Lower leg skin (tissue), 4 donors: Measurements from ENCODE around the gene RAB11FIP5. TPM values are rescaled to one million over a fixed set of nuclear protein-coding genes. Genes with fewer than 3 reads are reported as not detected.

Experiments used
- DNase-seq, 2 donors: peaks; one replicate each; pipeline ENCODE4 v3.0.0-alpha.2; 2019; ENCODE audit warnings: low spot score in 2 of 2
- H3K4me3 ChIP-seq: fragments of 200-600 bp; sonication (generic); 2 replicates; pipeline ENCODE4 v1.5.1; 2017; ENCODE audit warnings: mild to moderate bottlenecking, low read depth; ENCODE audit not compliant: poor library complexity, severe bottlenecking
- POLR2A ChIP-seq, 2 donors: fragments of 450-650 bp; IDR thresholded peaks; one replicate each; pipeline ENCODE4 v1.6.1; 2016 to 2017; ENCODE audit warnings: antibody characterized with exemption in 2 of 2, mild to moderate bottlenecking in 1 of 2, moderate library complexity in 1 of 2
- WGBS, 2 donors: methylation state at CpG; one replicate each; pipeline ENCODE4 v1.1.5; 2018; 5-methylcytosine and 5-hydroxymethylcytosine counted together
- intact Hi-C: fragments of 100-400 bp; cut with DNase I; formaldehyde crosslinking; loops from one replicate; pipeline ENCODE4 v1.15.0; 2023; ENCODE audit warnings: low total_unique reads
- total RNA-seq, 4 donors: library from RNA; depleted of rRNA; stranded (reverse); fragments of >200 nt; gene quantifications; one replicate each; pipeline ENCODE4 v1.1.0, GENCODE V29; 2016
- TF ChIP-seq, protein P1 (sequence below), 3 donors: fragments of 450-650 bp; IDR thresholded peaks; one replicate each; pipeline ENCODE4 v1.5.1; 2016; ENCODE audit warnings: antibody characterized with exemption in 3 of 3, mild to moderate bottlenecking in 3 of 3, moderate library complexity in 2 of 3

The RAB11FIP5 gene
- total RNA-seq, 4 donors from 2014 or later: 35.7 to 43.7 (median 42.0) TPM

DNA sequence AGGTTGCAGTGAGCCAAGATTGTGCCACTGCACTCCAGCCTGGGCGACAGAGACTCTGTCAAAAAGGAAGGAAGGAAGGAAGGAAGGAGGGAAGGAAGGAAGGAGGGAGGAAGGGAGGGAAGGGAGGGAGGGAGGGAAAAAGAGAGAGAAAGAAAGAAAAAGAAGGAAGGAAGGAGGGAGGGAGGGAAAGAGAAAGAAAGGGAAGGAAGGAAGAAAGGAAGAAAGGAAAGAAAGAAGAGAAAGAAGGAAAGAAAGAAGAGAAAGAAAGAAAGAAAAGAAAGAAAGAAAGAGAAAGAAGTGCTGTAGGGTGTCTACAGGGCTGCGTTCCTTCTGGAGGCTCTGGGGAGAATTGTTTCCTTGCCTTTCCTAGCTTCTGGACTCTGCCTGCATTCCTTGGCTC lies 22.5 kb upstream of the RAB11FIP5 start:
- no peak for DNase-seq
- 76 to 84% methylated on average over 2 of the region's 2 CpGs for WGBS, 2 donors
- intact Hi-C loops: no loop called here
- no peak for TF ChIP-seq POLR2A (IDR thresholded peaks at IDR 0.05)
- TF ChIP-seq, protein P1, sequence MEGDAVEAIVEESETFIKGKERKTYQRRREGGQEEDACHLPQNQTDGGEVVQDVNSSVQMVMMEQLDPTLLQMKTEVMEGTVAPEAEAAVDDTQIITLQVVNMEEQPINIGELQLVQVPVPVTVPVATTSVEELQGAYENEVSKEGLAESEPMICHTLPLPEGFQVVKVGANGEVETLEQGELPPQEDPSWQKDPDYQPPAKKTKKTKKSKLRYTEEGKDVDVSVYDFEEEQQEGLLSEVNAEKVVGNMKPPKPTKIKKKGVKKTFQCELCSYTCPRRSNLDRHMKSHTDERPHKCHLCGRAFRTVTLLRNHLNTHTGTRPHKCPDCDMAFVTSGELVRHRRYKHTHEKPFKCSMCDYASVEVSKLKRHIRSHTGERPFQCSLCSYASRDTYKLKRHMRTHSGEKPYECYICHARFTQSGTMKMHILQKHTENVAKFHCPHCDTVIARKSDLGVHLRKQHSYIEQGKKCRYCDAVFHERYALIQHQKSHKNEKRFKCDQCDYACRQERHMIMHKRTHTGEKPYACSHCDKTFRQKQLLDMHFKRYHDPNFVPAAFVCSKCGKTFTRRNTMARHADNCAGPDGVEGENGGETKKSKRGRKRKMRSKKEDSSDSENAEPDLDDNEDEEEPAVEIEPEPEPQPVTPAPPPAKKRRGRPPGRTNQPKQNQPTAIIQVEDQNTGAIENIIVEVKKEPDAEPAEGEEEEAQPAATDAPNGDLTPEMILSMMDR (IDR thresholded peaks at IDR 0.05): no peak
- no peak overlapping the region for H3K4me3 ChIP-seq

DNA sequence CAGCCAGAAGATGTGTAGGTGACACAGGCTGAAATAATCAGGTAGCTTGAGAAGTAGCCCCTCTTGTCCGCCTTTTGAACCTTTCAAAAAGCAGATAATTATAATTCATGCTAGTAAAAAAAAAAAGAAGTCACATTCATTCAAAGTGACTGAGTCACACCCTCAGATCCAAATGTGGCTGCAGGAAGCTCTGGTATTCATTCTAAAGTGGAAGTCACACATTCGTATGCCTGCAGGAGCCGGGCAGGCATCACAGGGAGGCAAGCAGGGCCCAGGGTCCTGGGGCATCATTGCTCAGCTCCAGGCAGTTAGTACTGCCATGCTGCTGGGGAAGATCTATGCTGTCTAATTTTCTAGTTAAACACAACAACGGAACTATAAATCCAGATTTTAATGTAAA lies 21.7 kb upstream of the RAB11FIP5 start:
- no peak for TF ChIP-seq POLR2A (IDR thresholded peaks at IDR 0.05)
- TF ChIP-seq, protein P1 (IDR thresholded peaks at IDR 0.05): no peak
- intact Hi-C loops: no loop called here
- DNase-seq: no peak
- H3K4me3 ChIP-seq: no peak overlapping the region
- 63 to 68% methylated on average over 4 of the region's 4 CpGs for WGBS, 2 donors

DNA sequence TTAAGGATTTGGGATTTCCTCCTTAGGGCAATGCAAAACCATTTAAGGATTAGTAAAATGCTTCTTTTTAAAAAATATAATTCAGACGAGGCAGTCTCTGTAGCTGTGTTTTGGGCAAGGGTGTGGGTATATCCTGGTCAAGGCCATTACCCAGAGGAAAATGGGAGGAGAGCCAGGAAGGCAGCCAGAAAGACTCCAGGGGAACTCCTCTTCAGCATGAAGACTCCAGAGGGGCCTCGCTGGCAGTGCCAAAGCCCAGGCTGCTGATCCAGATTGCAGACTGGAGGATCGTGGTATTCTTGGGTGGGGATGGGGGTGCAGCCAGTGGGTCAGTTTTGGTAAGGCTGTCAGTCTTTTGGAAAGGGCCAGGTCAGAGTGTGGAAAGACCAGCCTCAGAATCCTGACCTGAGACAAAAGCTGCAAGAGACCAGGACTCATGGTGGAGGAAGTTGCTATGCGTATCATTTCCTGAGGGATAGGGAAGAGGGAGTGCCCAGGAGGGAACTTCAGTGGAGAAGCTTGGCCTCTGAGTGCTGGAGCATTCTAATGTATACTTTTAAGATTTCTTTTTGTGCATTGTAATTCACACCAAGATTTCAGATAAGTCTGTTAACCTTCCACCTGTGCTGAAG lies 20.9 kb upstream of the RAB11FIP5 start:
- no peak overlapping the region for H3K4me3 ChIP-seq
- TF ChIP-seq, protein P1 (IDR thresholded peaks at IDR 0.05): no peak
- no peak for TF ChIP-seq POLR2A (IDR thresholded peaks at IDR 0.05)
- intact Hi-C loops: no loop called here
- 48 to 50% methylated on average over 4 of the region's 4 CpGs for WGBS, 2 donors
- DNase-seq: no peak

DNA sequence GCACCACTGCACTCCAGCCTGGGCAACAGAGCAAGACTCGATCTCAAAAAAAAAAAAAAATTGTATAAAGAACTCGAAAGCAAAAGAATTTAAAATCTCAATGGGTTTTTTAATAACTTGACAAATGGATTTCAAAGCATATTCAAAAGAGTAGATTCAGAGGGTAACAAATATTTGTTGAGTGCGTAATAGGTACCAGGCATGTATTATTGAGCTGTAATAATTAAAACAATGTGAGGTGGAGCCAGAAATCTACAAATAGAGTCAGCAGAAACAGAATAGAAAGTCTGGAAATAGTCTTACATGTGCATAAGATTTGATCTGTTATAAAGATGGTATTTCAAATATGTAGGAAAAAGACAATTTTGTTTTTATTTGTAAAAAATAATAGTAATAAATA lies 19.1 kb upstream of the RAB11FIP5 start:
- H3K4me3 ChIP-seq: no peak overlapping the region
- 71 to 79% methylated on average over 3 of the region's 3 CpGs for WGBS, 2 donors
- no peak for DNase-seq
- intact Hi-C loops: no loop called here
- TF ChIP-seq, protein P1 (IDR thresholded peaks at IDR 0.05): no peak
- no peak for TF ChIP-seq POLR2A (IDR thresholded peaks at IDR 0.05)

DNA sequence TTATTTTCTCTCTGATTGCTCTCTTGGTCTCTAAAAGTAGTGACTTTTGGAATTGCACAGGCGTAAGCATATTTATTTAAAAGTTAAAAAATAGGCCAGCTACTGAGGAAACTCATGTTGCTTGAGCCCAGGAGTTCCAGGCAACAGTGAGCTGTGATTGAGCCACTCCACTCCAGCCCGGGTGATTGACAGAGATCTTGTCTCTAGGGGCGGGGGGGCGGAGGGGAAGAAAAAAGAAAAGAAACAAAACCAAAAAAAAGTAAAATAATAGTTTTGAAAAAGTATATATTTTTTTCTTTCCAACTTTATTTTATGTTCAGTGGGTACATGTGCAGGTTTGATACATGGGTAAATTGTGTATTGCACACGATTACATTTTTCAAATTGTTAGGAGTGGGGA lies 18.0 kb upstream of the RAB11FIP5 start:
- TF ChIP-seq POLR2A (IDR thresholded peaks at IDR 0.05): no peak
- TF ChIP-seq, protein P1 (IDR thresholded peaks at IDR 0.05): no peak
- H3K4me3 ChIP-seq: no peak overlapping the region
- intact Hi-C loops: no loop called here
- no peak for DNase-seq
- WGBS, 2 donors: 67 to 84% methylated on average over 5 of the region's 5 CpGs
